Stimulated activated CD8-positive, alpha-beta memory T cell treated with anti-CD3 and anti-CD28 coated beads, Interleukin-12 subunit alpha, Interleukin-12 subunit beta, amount 100 ng/mL, for 4 hours (primary cell): ENCODE data around the gene CNTNAP2.

ENCODE experiments used
- DNase-seq: peaks from one replicate; pipeline ENCODE4 v3.0.0-alpha.2; 2020; ENCODE audit warnings: low read depth

The CNTNAP2 gene

GRCh38 chr7:148362541-148362940 lies 2245.9 kb downstream of the CNTNAP2 start:
- no peak for DNase-seq

GRCh38 chr7:148367731-148368475 lies 2251.3 kb downstream of the CNTNAP2 start:
- DNase-seq: no peak

- no peak for DNase-seq
Observed at GRCh38 chr7:148368562-148368961, 2252.0 kb downstream of the CNTNAP2 start.

- DNase-seq: no peak
Observed at GRCh38 chr7:148371280-148371937, 2254.8 kb downstream of the CNTNAP2 start.

GRCh38 chr7:148374396-148375259 lies 2258.0 kb downstream of the CNTNAP2 start:
- DNase-seq: no peak

GRCh38 chr7:148379677-148380076 lies 2263.1 kb downstream of the CNTNAP2 start:
- DNase-seq: no peak

- DNase-seq: no peak
Observed at GRCh38 chr7:148380596-148381419, 2264.2 kb downstream of the CNTNAP2 start.

GRCh38 chr7:148382596-148382995 lies 2266.0 kb downstream of the CNTNAP2 start:
- no peak for DNase-seq

GRCh38 chr7:148383651-148384050 lies 2267.1 kb downstream of the CNTNAP2 start:
- no peak for DNase-seq

- no peak for DNase-seq
Observed at GRCh38 chr7:148385009-148385682, 2268.5 kb downstream of the CNTNAP2 start.

- DNase-seq: no peak
Observed at GRCh38 chr7:148390381-148390780, 2273.8 kb downstream of the CNTNAP2 start.

- DNase-seq: no peak
Observed at GRCh38 chr7:148391591-148391990, 2275.0 kb downstream of the CNTNAP2 start.

GRCh38 chr7:148394582-148394981 lies 2278.0 kb downstream of the CNTNAP2 start:
- DNase-seq: no peak

GRCh38 chr7:148395352-148395811 lies 2278.8 kb downstream of the CNTNAP2 start:
- DNase-seq: no peak

GRCh38 chr7:148395990-148396716 lies 2279.6 kb downstream of the CNTNAP2 start:
- DNase-seq: no peak

GRCh38 chr7:148397056-148397455 lies 2280.5 kb downstream of the CNTNAP2 start:
- DNase-seq: no peak

- DNase-seq: no peak
Observed at GRCh38 chr7:148397551-148397950, 2280.9 kb downstream of the CNTNAP2 start.

GRCh38 chr7:148397985-148398384 lies 2281.4 kb downstream of the CNTNAP2 start:
- DNase-seq: no peak

GRCh38 chr7:148398844-148399365 lies 2282.3 kb downstream of the CNTNAP2 start:
- DNase-seq: no peak

- no peak for DNase-seq
Observed at GRCh38 chr7:148400101-148400500, 2283.5 kb downstream of the CNTNAP2 start.
